Left colon (tissue), 2 donors: ENCODE data around the gene TDRD9. TPM values are rescaled to one million over a fixed set of nuclear protein-coding genes. Genes with fewer than 3 reads are reported as not detected.

ENCODE experiments used
- ATAC-seq: fragments of 200-7000 bp; cut with Tn5 transposase; one replicate; pipeline ENCODE4 v1.9.1; 2020; ENCODE audit warnings: mild to moderate bottlenecking, moderate library complexity
- DNase-seq, 2 donors: peaks; one replicate each; pipeline ENCODE4 v3.0.0-alpha.2; 2020
- intact Hi-C, 2 donors: fragments of 100-400 bp; cut with DNase I in 1 of 2; cut with micrococcal nuclease in 1 of 2; formaldehyde crosslinking; loops; one replicate each; pipeline versions ENCODE4 v1.11.2 to v1.14.0; 2022; cut with DNase I, micrococcal nuclease
- total RNA-seq, 2 donors: library from RNA; stranded (reverse); fragmentation: NEBNext Ultra II Directional; extraction: Animal tissue kit (Norgen Biotek cat#: 25700); gene quantifications; one replicate each; pipeline ENCODE4 v1.2.1, GENCODE V29; 2021
- donor health status: DM: no; HTN: no; CAD: no.
- donor health status: DM: yes; HTN: yes; CAD: no.

Gene TDRD9
- total RNA-seq, 2 donors from 2014 or later = 0.22 to 0.24 TPM

DNA sequence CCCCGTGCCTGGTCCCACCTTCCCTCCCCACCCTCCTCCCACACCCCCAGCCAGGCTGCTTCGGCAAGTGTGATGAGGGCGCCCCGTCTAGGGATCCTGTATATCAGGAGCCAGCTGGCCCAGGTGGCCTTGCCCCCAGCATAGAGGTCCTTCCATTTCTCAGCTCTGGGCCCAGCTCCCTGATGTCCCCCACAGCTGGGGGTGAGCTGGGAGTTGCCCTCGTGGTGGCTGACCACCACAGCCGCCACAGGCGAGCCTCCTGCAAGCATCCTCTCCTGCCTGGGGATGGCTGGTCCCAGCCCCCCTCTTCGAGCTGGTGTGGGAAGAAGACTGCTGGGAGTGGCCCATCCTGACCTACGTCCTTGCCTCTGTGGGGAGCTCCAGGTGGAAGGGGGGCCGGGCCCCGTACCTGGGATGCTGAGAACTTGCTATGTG lies 164.7 kb downstream of the TDRD9 start:
- ATAC-seq = no peak
- peak in 1 of 2 donors; percentile 28 for DNase-seq
- intact Hi-C loops = no loop called here

GRCh38 chr14:104093366-104094055 lies 165.3 kb downstream of the TDRD9 start:
- ATAC-seq (peak; percentile 76), DNase-seq (peak; percentile 59 to 60)
- intact Hi-C loops = no loop called here

- intact Hi-C loops = no loop called here
- DNase-seq (peak; percentile 34 to 43), ATAC-seq (peak; percentile 30)
These were observed 165.9 kb downstream of the TDRD9 start for GRCh38 chr14:104094056-104094708.

- peak; percentile 67 for ATAC-seq
- intact Hi-C loops = no loop called here
- peak; percentile 43 to 82 for DNase-seq
These were observed 166.6 kb downstream of the TDRD9 start for GRCh38 chr14:104094709-104095425.

DNA sequence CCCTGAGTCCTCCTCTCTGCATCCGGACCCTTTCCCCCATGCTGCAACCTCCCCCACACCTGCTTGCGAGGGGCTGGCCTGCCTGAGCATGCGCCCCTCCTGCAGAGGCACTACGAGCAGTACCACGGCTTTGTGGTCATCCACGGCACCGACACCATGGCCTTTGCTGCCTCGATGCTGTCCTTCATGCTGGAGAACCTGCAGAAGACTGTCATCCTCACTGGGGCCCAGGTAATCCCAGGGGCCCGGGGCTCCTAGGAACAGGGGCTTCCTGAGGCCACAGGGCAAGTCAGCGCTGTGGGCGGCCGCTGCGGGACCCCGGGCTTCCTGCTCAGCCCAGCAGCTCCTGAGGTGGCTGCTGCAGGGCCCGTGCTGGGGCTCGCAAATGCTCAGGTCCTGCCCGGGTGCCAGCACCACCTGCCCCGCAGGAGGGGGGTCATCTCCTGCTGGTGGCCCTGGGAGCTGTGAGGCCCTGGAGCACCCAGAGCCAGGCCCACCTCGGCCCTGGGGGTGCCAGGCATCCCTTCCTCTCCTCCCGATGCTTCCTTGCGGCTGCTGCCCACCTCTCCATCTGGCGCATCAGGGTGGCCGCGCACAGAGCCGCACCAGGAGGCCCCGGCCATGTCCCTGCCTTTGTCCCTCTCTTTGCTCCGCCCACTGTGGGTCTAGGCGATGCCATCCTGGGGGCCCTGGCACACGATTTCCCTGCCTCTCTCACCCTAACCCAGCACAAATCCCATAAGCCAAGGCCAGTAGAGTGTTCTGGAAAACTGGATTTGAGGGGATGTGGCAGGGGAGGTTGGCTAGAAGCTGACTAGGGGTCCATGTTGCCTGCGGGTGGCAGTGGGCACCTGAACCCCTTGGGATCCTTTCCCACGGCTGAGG lies 167.4 kb downstream of the TDRD9 start:
- ATAC-seq (no peak), DNase-seq (no peak)
- intact Hi-C loops = no loop called here

DNA sequence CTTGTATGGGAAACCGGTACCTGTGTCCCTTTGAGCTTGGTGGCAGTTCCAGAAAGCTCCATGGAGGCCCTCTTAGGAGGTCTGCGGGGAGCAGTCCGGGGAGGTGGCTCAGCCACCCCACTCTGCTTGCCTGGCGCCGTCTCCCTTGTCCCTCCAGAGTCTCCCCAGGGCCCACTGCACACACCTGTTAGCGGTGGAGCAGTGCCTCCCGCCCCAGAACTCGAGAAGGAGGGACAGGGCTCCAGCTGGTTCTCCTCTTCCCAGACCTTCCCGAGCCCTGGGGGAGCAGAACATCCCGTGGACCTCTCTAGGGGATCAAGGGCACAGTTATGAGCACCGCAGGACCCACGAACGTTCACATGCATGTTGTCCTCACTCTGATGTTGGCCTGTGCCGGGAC lies 168.1 kb downstream of the TDRD9 start:
- DNase-seq (no peak), ATAC-seq (no peak)
- intact Hi-C loops = no loop called here

- DNase-seq (no peak), ATAC-seq (no peak)
- intact Hi-C loops = no loop called here
These were observed 168.8 kb downstream of the TDRD9 start for GRCh38 chr14:104096751-104097700.

GRCh38 chr14:104098272-104099095 lies 170.2 kb downstream of the TDRD9 start:
- ATAC-seq (no peak), DNase-seq (peak in 1 of 2 donors; percentile 3)
- intact Hi-C loops = no loop called here

DNA sequence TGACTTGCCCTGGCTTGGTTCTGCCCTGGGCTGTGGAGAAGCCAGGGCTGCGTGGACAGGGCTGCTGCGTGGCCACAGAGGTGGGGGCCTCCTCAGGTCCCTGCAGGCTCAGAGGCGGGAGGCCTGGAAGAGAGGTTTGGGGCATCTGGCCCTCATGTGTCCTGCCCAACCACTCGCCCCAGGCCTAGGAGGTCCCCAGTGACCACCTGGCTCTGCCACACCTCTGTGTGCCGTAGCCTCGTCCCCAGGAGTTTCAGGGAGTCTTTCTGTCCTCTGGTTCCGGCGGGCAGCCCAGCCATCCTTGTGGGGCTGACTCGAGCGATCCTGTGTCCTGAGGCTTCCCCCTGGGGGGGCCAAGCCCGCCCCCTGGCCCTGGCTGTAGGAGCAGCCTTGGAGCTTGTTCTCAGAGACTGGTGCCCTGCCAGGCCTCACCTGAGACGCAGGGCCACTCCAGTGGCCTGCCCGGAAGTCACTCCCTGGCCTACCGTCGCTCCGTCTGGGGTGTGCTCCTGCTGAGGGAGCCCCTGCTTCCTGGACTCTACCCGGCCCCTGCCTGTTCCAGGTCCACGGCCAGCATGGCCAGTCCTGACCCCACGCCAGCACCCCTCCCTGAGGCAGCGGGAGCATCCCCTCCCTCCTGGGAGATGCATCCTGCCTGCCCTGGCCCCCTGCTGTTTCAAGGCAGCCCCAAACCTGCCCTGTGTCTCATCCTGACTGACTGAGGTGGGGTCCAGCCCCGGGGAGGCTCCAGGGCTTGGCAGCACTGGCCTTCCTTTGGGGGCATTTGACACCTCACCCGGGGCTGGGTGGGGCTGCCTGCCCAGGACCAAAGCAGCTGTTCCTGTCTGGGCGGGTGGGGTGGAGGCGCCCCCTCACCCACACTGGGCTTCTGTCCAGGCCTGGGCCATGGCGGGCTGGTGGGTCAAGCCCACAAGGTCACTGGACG lies 171.1 kb downstream of the TDRD9 start:
- DNase-seq (peak; percentile 12 to 26), ATAC-seq (no peak)
- intact Hi-C loops = no loop called here

DNA sequence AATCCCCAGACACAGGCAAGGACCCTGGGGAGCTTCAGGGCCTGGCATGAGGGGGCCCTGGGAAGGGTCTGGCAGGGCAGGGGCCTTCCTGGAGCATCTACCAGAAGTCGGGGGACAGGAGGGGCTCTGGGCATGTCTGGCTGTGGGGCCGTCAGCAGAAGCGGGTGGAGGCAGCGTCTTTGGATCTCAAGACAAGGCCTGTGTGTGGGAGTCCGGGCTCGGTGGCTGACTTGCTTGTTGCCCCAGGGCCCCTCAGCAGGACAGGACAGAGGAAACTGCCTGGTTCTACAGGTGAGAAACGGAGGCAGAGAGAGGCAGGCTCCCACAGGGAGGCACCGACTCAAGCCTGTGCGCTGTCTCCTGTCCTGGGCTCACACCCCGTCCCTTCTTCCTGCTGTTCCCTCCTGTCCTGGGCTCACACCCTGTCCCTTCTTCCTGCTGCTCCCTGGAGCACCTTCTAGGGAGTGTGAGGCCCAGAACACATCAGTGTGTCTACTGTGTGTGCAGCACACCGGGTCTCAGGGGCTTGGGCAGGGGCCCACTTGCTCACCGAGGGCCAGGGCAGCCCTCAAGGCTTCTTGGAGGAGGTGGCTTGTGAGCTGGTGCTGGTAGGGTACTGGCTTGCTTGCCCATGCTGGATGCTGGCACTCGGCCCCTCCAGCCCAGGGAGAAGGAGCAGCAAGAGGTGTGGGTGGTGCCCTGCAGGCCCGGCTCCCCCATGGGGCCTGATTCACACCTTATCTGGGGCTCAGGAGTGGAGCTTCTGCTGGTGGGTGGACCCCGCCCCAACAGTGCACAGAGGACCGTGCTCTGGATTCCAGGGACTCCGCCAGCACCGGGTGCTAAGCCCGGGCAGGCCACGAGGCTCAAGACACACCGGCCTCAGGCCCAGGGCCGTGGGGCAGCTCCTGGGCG lies 172.2 kb downstream of the TDRD9 start:
- intact Hi-C loops = no loop called here
- peak; percentile 78 for ATAC-seq
- peak; percentile 46 to 74 for DNase-seq

GRCh38 chr14:104101086-104101621 lies 172.9 kb downstream of the TDRD9 start:
- DNase-seq = peak; percentile 51 to 72
- ATAC-seq = peak; percentile 64

GRCh38 chr14:104101651-104102281 lies 173.5 kb downstream of the TDRD9 start:
- intact Hi-C loops = no loop called here
- ATAC-seq (no peak), DNase-seq (peak; percentile 5 to 25)

More at GRCh38 chr14:104101086-104101621, 172.9 kb downstream of the TDRD9 start:
- intact Hi-C loops = no loop called here
